HepG2 (cell line): Measurements from ENCODE around the gene TCERG1. TPM values are rescaled to one million over a fixed set of nuclear protein-coding genes. Genes with fewer than 3 reads are reported as not detected.

Experiments used
- ATF7 ChIP-seq, 2 experiments: fragments of 450-650 bp in 1 of 2; sonication (generic) in 1 of 2; formaldehyde crosslinking in 1 of 2; IDR thresholded peaks; 2 replicates each; pipeline versions ENCODE4 v1.4.0 to v1.6.1; 2016 to 2020; ENCODE audit warnings: antibody characterized with exemption in 1 of 2, mild to moderate bottlenecking in 1 of 2, missing genetic modification reagents in 1 of 2
- DNMT3B ChIP-seq: conservative IDR thresholded peaks from 2 replicates; pipeline ENCODE4 v1.6.1; 2016; ENCODE audit warnings: missing biosample characterization, control low read depth
- ELF4 ChIP-seq: sonication (generic); formaldehyde crosslinking; IDR thresholded peaks from 2 replicates; pipeline ENCODE4 v1.5.0; 2020; ENCODE audit warnings: missing genetic modification reagents, mild to moderate bottlenecking, moderate library complexity, borderline replicate concordance
- HNRNPK ChIP-seq: fragments of 200-400 bp; formaldehyde crosslinking; IDR thresholded peaks from 2 replicates; pipeline ENCODE4 v1.6.1; 2018; ENCODE audit warnings: low read length, low read depth, moderate library complexity, mild to moderate bottlenecking; ENCODE audit not compliant: poor library complexity, severe bottlenecking
- JUND ChIP-seq: sonication (generic); formaldehyde crosslinking; IDR thresholded peaks from 2 replicates; pipeline ENCODE4 v1.8.0; 2022; ENCODE audit warnings: mild to moderate bottlenecking, missing genetic modification reagents
- NBN ChIP-seq: fragments of 450-650 bp; conservative IDR thresholded peaks from 2 replicates; pipeline ENCODE4 v1.6.1; 2017
- PHF8 ChIP-seq: sonication (generic); formaldehyde crosslinking; IDR thresholded peaks from 2 replicates; pipeline ENCODE4 v1.5.0; 2020; ENCODE audit warnings: missing genetic modification reagents
- RAD21 ChIP-seq: fragments of 450-650 bp; formaldehyde crosslinking; IDR thresholded peaks from 2 replicates; pipeline ENCODE4 v1.5.0; 2020; ENCODE audit warnings: mild to moderate bottlenecking
- ZBTB20 ChIP-seq: sonication (generic); formaldehyde crosslinking; IDR thresholded peaks from 2 replicates; pipeline ENCODE4 v1.8.1; 2023; ENCODE audit warnings: missing genetic modification reagents, low read depth, mild to moderate bottlenecking, borderline replicate concordance
- ZIK1 ChIP-seq: sonication (generic); formaldehyde crosslinking; IDR thresholded peaks from 2 replicates; pipeline ENCODE4 v1.5.0; 2020; ENCODE audit warnings: mild to moderate bottlenecking, low read depth, missing genetic modification reagents, borderline replicate concordance
- ZSCAN21 ChIP-seq: sonication (generic); formaldehyde crosslinking; IDR thresholded peaks from 2 replicates; pipeline ENCODE4 v1.8.0; 2022; ENCODE audit warnings: mild to moderate bottlenecking, missing genetic modification reagents, moderate library complexity, borderline replicate concordance
- polyA plus RNA-seq, 8 experiments: library from polyadenylated mRNA; depleted of rRNA in 3 of 8; stranded (reverse) in 7 of 8; unstranded in 1 of 8; fragments of >200 nt; fragmentation: Illumina TruSeq in 4 of 8; extraction: Trizol in 4 of 8; gene quantifications; 2 replicates each; pipeline versions ENCODE4 v1.2.1 to v1.2.3, GENCODE V29; 2011 to 2016; ENCODE audit warnings: low read depth in 4 of 8, missing spikeins in 1 of 8, mixed read lengths in 1 of 8; ENCODE audit not compliant: insufficient read depth in 1 of 8
- total RNA-seq, 5 experiments: library from RNA; depleted of rRNA; stranded (reverse); fragments of >200 nt; fragmentation: Illumina TruSeq; extraction: Trizol; gene quantifications; 2 replicates each; pipeline ENCODE4 v1.2.3, GENCODE V29; 2016; ENCODE audit warnings: low read depth in 1 of 5
- TF ChIP-seq, protein P1 (sequence below): sonication (generic); formaldehyde crosslinking; IDR thresholded peaks from 2 replicates; pipeline ENCODE4 v1.4.0; 2020; ENCODE audit warnings: missing genetic modification reagents
- TF ChIP-seq, protein P2 (sequence below): sonication (generic); formaldehyde crosslinking; IDR thresholded peaks from 2 replicates; pipeline ENCODE4 v1.5.1; 2020; ENCODE audit warnings: missing genetic modification reagents, mild to moderate bottlenecking, borderline replicate concordance
- TF ChIP-seq, protein P3 (sequence below): sonication (generic); formaldehyde crosslinking; IDR thresholded peaks from 2 replicates; pipeline ENCODE4 v1.4.0; 2020; ENCODE audit warnings: missing genetic modification reagents
- TF ChIP-seq, protein P4 (sequence below): sonication (generic); formaldehyde crosslinking; IDR thresholded peaks from 2 replicates; pipeline ENCODE4 v1.5.0; 2020; ENCODE audit warnings: mild to moderate bottlenecking, missing genetic modification reagents

Gene TCERG1
- total and polyA plus RNA-seq, 2 of the 13 experiments (the other 11 are each of a cell fraction or from before 2014, with no cell fraction given): 71.7 to 86.6 TPM

DNA sequence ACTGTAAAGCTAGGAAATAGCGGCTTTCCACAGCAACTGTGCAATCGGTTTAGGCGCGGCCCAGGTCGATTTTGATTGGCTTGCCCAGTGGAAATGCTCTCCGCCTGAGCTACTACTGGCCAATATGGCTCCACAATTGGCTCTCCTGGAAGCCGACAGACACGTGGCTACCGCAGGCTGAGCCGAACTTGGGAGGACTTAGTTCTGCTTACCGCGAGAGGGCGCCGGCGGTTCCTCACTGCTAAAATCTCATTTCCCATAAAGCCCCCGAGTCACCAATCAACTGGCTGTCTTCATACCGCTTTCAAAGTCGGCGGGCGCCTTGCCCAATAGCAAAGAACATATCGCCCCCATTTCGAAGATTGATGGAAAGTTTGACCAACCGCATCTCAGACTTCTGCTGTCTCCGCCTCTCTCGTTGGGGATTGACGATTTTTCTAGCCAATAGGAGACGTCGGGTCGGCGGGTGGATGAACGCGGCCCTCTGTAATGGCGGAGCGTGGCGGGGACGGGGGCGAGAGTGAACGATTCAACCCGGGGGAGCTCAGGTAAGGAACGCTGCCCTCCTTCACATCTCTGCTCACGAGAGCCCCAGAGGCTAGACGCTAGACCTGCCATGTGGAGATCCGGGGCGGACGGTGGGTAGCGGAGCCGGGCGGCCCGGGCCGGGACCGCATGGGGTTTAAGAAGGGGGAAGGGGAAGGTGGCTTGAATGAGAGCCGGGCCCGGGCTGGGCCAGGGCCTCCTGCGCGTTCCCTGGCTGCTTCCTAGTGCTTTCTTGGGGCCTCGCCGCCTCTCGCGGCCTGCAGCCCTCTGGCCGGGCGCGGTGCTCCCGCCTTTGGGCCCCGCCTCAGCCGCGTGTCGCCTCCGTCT lies at the start of gene TCERG1 (continued):
- TF ChIP-seq, protein P1, sequence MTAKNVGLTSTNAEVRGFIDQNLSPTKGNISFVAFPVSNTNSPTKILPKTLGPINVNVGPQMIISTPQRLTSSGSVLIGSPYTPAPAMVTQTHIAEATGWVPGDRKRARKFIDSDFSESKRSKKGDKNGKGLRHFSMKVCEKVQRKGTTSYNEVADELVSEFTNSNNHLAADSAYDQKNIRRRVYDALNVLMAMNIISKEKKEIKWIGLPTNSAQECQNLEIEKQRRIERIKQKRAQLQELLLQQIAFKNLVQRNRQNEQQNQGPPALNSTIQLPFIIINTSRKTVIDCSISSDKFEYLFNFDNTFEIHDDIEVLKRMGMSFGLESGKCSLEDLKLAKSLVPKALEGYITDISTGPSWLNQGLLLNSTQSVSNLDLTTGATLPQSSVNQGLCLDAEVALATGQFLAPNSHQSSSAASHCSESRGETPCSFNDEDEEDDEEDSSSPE (CRISPR knock-in tag): peak; percentile 95
- no peak for TF ChIP-seq JUND
- peak; percentile 51; the same call in 1 of the 2 replicates for TF ChIP-seq ZSCAN21 (CRISPR knock-in tag)
- TF ChIP-seq ZBTB20 (CRISPR knock-in tag): peak; percentile 86
- TF ChIP-seq, protein P2, sequence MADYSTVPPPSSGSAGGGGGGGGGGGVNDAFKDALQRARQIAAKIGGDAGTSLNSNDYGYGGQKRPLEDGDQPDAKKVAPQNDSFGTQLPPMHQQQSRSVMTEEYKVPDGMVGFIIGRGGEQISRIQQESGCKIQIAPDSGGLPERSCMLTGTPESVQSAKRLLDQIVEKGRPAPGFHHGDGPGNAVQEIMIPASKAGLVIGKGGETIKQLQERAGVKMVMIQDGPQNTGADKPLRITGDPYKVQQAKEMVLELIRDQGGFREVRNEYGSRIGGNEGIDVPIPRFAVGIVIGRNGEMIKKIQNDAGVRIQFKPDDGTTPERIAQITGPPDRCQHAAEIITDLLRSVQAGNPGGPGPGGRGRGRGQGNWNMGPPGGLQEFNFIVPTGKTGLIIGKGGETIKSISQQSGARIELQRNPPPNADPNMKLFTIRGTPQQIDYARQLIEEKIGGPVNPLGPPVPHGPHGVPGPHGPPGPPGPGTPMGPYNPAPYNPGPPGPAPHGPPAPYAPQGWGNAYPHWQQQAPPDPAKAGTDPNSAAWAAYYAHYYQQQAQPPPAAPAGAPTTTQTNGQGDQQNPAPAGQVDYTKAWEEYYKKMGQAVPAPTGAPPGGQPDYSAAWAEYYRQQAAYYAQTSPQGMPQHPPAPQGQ: no peak
- TF ChIP-seq PHF8 (CRISPR knock-in tag): peak; percentile 92
- TF ChIP-seq ZIK1 (CRISPR knock-in tag): no peak
- no peak for TF ChIP-seq NBN
- peak; percentile 67 for TF ChIP-seq HNRNPK
- TF ChIP-seq DNMT3B: peak; percentile 73
- peak; percentile 55; the same call in 1 of the 2 replicates for TF ChIP-seq ELF4 (CRISPR knock-in tag)
- TF ChIP-seq, protein P3, sequence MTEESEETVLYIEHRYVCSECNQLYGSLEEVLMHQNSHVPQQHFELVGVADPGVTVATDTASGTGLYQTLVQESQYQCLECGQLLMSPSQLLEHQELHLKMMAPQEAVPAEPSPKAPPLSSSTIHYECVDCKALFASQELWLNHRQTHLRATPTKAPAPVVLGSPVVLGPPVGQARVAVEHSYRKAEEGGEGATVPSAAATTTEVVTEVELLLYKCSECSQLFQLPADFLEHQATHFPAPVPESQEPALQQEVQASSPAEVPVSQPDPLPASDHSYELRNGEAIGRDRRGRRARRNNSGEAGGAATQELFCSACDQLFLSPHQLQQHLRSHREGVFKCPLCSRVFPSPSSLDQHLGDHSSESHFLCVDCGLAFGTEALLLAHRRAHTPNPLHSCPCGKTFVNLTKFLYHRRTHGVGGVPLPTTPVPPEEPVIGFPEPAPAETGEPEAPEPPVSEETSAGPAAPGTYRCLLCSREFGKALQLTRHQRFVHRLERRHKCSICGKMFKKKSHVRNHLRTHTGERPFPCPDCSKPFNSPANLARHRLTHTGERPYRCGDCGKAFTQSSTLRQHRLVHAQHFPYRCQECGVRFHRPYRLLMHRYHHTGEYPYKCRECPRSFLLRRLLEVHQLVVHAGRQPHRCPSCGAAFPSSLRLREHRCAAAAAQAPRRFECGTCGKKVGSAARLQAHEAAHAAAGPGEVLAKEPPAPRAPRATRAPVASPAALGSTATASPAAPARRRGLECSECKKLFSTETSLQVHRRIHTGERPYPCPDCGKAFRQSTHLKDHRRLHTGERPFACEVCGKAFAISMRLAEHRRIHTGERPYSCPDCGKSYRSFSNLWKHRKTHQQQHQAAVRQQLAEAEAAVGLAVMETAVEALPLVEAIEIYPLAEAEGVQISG (CRISPR knock-in tag): peak; percentile 99
- no peak for TF ChIP-seq ATF7 (IDR thresholded peaks at IDR 0.05)
- TF ChIP-seq ATF7 (CRISPR knock-in tag; IDR thresholded peaks at IDR 0.05): no peak
- TF ChIP-seq, protein P4, sequence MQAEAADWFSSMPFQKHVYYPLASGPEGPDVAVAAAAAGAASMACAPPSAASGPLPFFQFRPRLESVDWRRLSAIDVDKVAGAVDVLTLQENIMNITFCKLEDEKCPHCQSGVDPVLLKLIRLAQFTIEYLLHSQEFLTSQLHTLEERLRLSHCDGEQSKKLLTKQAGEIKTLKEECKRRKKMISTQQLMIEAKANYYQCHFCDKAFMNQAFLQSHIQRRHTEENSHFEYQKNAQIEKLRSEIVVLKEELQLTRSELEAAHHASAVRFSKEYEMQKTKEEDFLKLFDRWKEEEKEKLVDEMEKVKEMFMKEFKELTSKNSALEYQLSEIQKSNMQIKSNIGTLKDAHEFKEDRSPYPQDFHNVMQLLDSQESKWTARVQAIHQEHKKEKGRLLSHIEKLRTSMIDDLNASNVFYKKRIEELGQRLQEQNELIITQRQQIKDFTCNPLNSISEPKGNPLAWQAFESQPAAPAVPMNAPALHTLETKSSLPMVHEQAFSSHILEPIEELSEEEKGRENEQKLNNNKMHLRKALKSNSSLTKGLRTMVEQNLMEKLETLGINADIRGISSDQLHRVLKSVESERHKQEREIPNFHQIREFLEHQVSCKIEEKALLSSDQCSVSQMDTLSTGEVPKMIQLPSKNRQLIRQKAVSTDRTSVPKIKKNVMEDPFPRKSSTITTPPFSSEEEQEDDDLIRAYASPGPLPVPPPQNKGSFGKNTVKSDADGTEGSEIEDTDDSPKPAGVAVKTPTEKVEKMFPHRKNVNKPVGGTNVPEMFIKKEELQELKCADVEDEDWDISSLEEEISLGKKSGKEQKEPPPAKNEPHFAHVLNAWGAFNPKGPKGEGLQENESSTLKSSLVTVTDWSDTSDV (CRISPR knock-in tag): no peak
- TF ChIP-seq RAD21 (CRISPR knock-in tag): peak; percentile 45
